ENCODE results near the gene CFAP210. TPM values are rescaled to one million over a fixed set of nuclear protein-coding genes. Genes with fewer than 3 reads are reported as not detected.

Gene CFAP210
- total RNA-seq, 1 donor from 2014 or later = 0.41 TPM

DNA sequence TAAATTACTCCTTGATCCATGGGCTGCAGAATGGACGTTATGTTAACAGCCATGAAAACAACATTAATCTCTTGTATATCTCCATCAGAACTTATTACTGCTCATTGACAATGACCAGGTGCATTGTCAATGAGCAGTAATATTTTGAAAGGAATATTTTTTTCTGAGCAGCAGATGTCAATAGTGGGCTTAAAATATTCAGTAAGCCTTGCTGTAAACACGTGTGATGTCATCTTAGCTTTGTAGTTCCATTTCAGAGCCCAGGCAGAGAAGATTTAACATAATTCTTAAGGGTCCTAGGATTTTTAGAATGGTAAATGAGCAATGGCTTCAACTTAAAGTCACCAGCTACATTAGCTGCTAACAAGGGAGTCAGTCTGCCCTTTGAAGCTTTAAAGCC is 26.6 kb downstream of the CFAP210 start:
- no peaks in the 10 kb centered on the region for H3K9me3 Mint-ChIP-seq (ENCODE audit: unreplicated experiment)
- no peak overlapping the region for H3K27ac Mint-ChIP-seq (ENCODE audit: unreplicated experiment)
- H3K36me3 Mint-ChIP-seq (ENCODE audit: low read depth, unreplicated experiment) = no peaks in the 10 kb centered on the region
- H3K4me1 Mint-ChIP-seq (ENCODE audit: unreplicated experiment) = peaks cover 28% of the 10 kb centered on the region
- no peaks in the 10 kb centered on the region for H3K27me3 Mint-ChIP-seq (ENCODE audit: unreplicated experiment)
- no peak overlapping the region for H3K4me3 Mint-ChIP-seq (ENCODE audit: unreplicated experiment)
- no peak for TF ChIP-seq CTCF (IDR thresholded peaks at IDR 0.05; ENCODE audit: unreplicated experiment)
- DNase-seq (ENCODE audit: low spot score) = no peak

- DNase-seq (ENCODE audit: low spot score) = no peak
- H3K36me3 Mint-ChIP-seq (ENCODE audit: low read depth, unreplicated experiment) = no peaks in the 10 kb centered on the region
- H3K4me3 Mint-ChIP-seq (ENCODE audit: unreplicated experiment) = no peak overlapping the region
- H3K27me3 Mint-ChIP-seq (ENCODE audit: unreplicated experiment) = no peaks in the 10 kb centered on the region
- no peaks in the 10 kb centered on the region for H3K9me3 Mint-ChIP-seq (ENCODE audit: unreplicated experiment)
- H3K27ac Mint-ChIP-seq (ENCODE audit: unreplicated experiment) = peak overlapping the region; percentile 72
- TF ChIP-seq CTCF (IDR thresholded peaks at IDR 0.05; ENCODE audit: unreplicated experiment) = no peak
- H3K4me1 Mint-ChIP-seq (ENCODE audit: unreplicated experiment) = peaks cover 19% of the 10 kb centered on the region
Measured at GRCh38 chr2:169664978-169665930, 29.0 kb downstream of the CFAP210 start.

DNA sequence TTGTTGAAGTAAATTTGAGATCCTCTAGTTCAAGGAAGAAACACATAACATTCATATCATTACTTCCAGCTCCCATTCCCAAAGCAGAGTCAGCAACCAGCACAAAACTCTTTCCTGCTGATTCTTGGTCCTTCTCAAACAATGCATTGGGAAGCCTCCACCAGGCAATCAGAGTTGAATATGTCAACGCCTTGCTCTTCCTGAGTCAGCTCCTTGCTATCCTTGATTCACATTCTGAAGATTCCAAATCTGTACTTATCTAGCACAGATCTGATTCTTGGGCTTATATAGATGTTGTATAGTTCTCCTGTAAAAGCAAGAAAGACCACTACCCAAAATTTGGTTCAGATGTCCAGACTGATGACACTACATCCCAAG is 29.6 kb downstream of the CFAP210 start:
- no peaks in the 10 kb centered on the region for H3K36me3 Mint-ChIP-seq (ENCODE audit: low read depth, unreplicated experiment)
- H3K9me3 Mint-ChIP-seq (ENCODE audit: unreplicated experiment) = no peaks in the 10 kb centered on the region
- no peak for TF ChIP-seq CTCF (IDR thresholded peaks at IDR 0.05; ENCODE audit: unreplicated experiment)
- H3K4me1 Mint-ChIP-seq (ENCODE audit: unreplicated experiment) = peaks cover 23% of the 10 kb centered on the region
- peak overlapping the region; percentile 72 for H3K27ac Mint-ChIP-seq (ENCODE audit: unreplicated experiment)
- no peaks in the 10 kb centered on the region for H3K27me3 Mint-ChIP-seq (ENCODE audit: unreplicated experiment)
- H3K4me3 Mint-ChIP-seq (ENCODE audit: unreplicated experiment) = no peak overlapping the region
- no peak for DNase-seq (ENCODE audit: low spot score)

DNA sequence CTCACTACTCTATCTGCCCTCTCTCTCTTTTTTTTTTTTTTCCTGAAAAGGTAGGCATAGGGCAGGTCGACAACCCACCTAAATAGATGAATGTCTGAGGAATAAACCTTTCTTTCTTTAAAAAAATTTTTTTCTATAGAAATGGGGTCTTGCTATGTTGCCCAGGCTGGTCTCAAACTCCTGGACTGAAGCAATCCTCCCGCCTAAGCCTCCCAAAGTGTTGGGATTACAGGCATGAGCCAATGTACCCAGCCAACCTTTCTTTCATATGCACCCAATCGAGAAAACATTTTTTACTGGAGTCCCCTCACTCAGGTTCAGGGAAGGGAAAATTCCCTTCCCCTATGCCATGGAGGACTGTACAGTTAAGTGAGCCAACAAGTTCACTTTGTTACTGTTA is 31.0 kb downstream of the CFAP210 start:
- no peaks in the 10 kb centered on the region for H3K27me3 Mint-ChIP-seq (ENCODE audit: unreplicated experiment)
- no peak overlapping the region for H3K4me3 Mint-ChIP-seq (ENCODE audit: unreplicated experiment)
- TF ChIP-seq CTCF (IDR thresholded peaks at IDR 0.05; ENCODE audit: unreplicated experiment) = no peak
- H3K4me1 Mint-ChIP-seq (ENCODE audit: unreplicated experiment) = peaks cover 33% of the 10 kb centered on the region
- no peaks in the 10 kb centered on the region for H3K9me3 Mint-ChIP-seq (ENCODE audit: unreplicated experiment)
- no peaks in the 10 kb centered on the region for H3K36me3 Mint-ChIP-seq (ENCODE audit: low read depth, unreplicated experiment)
- H3K27ac Mint-ChIP-seq (ENCODE audit: unreplicated experiment) = no peak overlapping the region
- no peak for DNase-seq (ENCODE audit: low spot score)

- no peak for DNase-seq (ENCODE audit: low spot score)
- Mint-ChIP-seq H3K4me3 (ENCODE audit: unreplicated experiment) (no peak overlapping the region), H3K4me1 (ENCODE audit: unreplicated experiment) (peaks cover 33% of the 10 kb centered on the region), H3K9me3 (ENCODE audit: unreplicated experiment) (no peaks in the 10 kb centered on the region), H3K36me3 (ENCODE audit: low read depth, unreplicated experiment) (no peaks in the 10 kb centered on the region), H3K27me3 (ENCODE audit: unreplicated experiment) (no peaks in the 10 kb centered on the region), H3K27ac (ENCODE audit: unreplicated experiment) (no peak overlapping the region)
- no peak for TF ChIP-seq CTCF (IDR thresholded peaks at IDR 0.05; ENCODE audit: unreplicated experiment)
Measured at GRCh38 chr2:169662744-169663143, 31.5 kb downstream of the CFAP210 start.
